Activated CD8-positive, alpha-beta memory T cell treated with anti-CD3 and anti-CD28 coated beads, Interleukin-2, amount 10 ng/mL, durations not matched to agents 7 days and 5 days (primary cell): ENCODE data around the gene NUDT1. TPM values are rescaled to one million over a fixed set of nuclear protein-coding genes. Genes with fewer than 3 reads are reported as not detected.

Experiments
- ATAC-seq: fragments of 150-1000 bp; cut with Tn5 transposase; one replicate; pipeline ENCODE4 v1.10.0; 2021; ENCODE audit warnings: moderate library complexity
- CTCF ChIA-PET: fragments of 350-600 bp; sonication (Branson Sonifier 250); formaldehyde crosslinking; loops from one replicate; lab custom pipeline; 2021; ENCODE audit warnings: antibody characterized with exemption; lab: Charles Lee
- DNase-seq: peaks from one replicate; pipeline ENCODE4 v3.0.0-alpha.2; 2020
- H3K27ac Mint-ChIP-seq: one replicate; pipeline ENCODE4 v1.8.0; 2021; ENCODE audit warnings: mild to moderate bottlenecking, mixed read lengths
- H3K27me3 Mint-ChIP-seq: one replicate; pipeline ENCODE4 v1.8.0; 2021; ENCODE audit warnings: mixed read lengths
- H3K36me3 Mint-ChIP-seq: one replicate; pipeline ENCODE4 v1.8.0; 2021; ENCODE audit warnings: mild to moderate bottlenecking, mixed read lengths
- H3K4me1 Mint-ChIP-seq: one replicate; pipeline ENCODE4 v1.8.0; 2021; ENCODE audit warnings: mixed read lengths
- H3K4me3 Mint-ChIP-seq: one replicate; pipeline ENCODE4 v1.8.0; 2021; ENCODE audit warnings: mild to moderate bottlenecking, moderate library complexity, mixed read lengths
- H3K9me3 Mint-ChIP-seq: one replicate; pipeline ENCODE4 v1.8.0; 2022; ENCODE audit warnings: low read depth, mixed read lengths
- total RNA-seq, 2 experiments: library from RNA; stranded (reverse); gene quantifications; one replicate each; pipeline ENCODE4 v1.2.3, GENCODE V29; 2021

The NUDT1 gene
- total RNA-seq = 100 to 1,000 TPM in 1 of 2 experiments, 10 to 100 TPM in 1; 85.7 to 105 TPM

DNA sequence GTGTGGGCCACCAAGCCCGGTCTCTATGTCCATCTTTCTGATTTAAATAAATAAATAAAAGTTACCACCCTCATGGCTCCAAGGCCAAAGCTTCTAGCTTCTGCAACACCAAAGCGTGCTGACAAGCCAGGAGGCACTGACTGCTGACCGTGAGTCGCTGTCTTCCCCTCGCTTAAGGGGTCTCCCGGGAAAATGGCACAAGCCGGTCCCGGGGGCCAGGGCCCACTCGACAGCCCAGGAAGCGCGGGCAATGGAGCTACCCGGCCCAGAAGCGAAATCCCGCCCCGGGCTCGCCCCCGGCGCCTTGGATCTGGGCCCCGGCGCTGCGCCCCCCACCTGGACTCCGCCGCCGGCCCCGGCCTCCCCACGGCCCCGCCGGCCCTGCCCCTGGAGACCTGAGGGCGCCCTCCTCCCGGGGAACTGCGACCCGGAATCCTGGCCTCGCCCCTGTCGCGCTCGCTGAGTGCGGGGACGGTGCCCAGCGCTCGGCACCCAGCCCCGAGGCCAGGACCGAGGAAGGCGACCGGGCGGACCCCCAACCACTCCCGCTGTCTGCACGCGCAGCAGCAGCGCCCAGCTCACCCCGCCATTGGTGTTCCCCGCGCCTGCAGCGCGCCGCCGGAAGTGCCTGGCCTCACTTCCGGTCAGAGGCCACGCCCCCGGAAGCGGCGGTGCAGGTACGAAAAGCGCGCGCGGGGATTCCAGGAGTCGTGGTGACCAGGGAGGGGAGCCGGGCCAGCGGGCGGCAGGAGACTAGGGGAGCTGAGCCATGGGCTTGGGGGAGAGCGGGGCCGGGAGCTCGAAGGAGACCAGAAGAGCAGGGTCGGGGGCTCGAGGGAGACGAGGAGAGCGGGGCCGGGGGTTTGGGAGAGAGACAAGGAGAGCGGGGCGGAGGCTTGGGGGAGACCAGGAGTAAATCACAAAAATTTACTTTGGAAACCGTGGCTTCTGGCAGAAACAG, at the start of gene NUDT1, which contains the start of gene MRM2:
TSS of gene NUDT1 (plus strand) at position 647 of the 961 bp plus-strand sequence. CDS start 2,349 bp downstream, outside the sequence.
TSS of gene MRM2 (minus strand) at position 626 of the 961 bp plus-strand sequence. CDS start at position 590, 36 bp downstream.
- CTCF ChIA-PET = interaction anchor here (1.2 to 1.9 kb wide), 4 partner anchors 10 to 106 kb away, joined by 3 to 9 read pairs (median 4); partner anchors contain the start of gene MAD1L1
- Mint-ChIP-seq H3K36me3 (peaks cover 21% of the 10 kb centered on the region), H3K27me3 (no peaks in the 10 kb centered on the region)

DNA sequence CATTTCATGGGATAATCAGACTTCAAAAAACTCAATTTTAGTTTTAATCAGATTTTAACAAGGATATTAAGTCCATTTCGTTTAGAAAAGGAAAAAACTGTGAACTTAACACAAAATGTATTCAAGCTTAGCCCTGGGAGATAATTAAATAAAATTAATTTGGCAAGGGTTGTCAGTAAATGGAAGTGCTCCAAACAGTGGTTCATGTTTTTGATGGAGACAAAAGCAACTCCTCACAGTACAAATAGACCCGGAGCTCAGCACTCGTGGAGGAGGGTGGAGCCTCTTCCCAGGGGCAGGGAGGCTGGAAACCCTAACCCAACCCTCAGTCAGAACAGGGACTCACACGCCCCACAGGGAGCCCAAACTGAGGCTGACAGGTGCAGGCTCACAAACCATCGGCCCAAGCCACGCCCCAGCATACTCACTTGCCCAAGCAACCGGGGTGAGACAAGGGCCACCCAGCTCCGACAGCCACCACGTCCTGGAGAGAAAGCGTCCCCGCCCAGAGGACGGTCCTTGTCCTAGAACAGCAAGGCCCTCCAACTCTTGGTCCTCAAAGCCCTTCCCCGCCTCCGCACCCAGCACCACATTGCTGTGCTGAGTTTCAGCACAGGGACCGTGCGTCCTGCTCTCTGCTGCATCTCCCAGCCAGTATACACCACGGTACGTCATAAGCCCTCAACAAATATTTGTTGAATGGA, 49.0 kb upstream of the NUDT1 start:
- Mint-ChIP-seq H3K36me3 (peaks cover 41% of the 10 kb centered on the region), H3K9me3 (no peaks in the 10 kb centered on the region), H3K27me3 (no peaks in the 10 kb centered on the region), H3K4me3 (no peak overlapping the region), H3K4me1 (no peaks in the 10 kb centered on the region), H3K27ac (no peak overlapping the region)
- CTCF ChIA-PET = interaction anchor here (1.4 kb wide), 1 partner anchor 16 kb away, joined by 3 read pairs; no protein-coding TSS in a partner anchor
- ATAC-seq = no peak
- DNase-seq = no peak

More for the DNA sequence above, at the start of gene NUDT1, which contains the start of gene MRM2:
- Mint-ChIP-seq H3K4me1 (peaks cover 30% of the 10 kb centered on the region), H3K27ac (peak within 1 kb of the TSS; percentile 92), H3K4me3 (peak within 1 kb of the TSS; percentile 91), H3K9me3 (no peaks in the 10 kb centered on the region)
- DNase-seq = peak; percentile 81
- peak; percentile 93 for ATAC-seq

DNA sequence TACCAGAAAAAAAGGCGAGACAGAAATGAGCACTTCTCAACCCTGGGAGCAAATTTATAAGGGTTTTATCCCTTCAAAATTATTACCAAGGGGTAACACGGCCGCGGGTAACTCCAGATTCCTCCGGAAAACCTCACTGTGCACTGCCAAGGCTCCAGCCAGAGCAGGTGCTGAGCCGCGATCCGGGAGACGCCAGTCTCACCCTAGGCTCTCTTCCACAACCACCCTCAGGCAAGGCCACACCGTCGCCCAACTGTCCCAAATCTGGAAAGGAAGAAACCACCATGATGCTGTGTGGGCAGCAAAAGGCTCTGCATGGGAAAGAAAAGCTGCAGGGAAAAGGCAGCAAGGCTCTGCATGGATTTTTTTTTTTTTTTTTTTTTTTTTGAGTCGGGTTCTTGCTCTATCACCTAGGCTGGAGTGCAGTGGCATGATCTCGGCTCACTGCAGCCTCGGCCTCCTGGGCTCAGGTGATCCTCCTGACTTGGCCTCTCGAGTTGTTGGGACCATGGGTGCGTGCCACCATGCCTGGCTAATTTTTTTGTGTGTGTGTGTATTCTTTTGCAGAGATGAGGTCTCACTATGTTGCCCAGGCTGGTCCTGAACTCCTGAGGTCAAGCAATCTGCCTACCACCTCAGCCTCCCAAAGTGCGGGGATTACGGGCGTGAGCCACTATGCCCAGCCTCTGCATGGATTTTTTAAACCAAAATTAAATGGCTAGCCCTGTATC, 48.3 kb upstream of the NUDT1 start:
- ATAC-seq (no peak), DNase-seq (no peak)
- no peak overlapping the region for H3K4me3 Mint-ChIP-seq
- no peaks in the 10 kb centered on the region for H3K9me3 Mint-ChIP-seq
- no peaks in the 10 kb centered on the region for H3K27me3 Mint-ChIP-seq
- no peaks in the 10 kb centered on the region for H3K4me1 Mint-ChIP-seq
- peaks cover 41% of the 10 kb centered on the region for H3K36me3 Mint-ChIP-seq
- CTCF ChIA-PET = interaction anchor here (1.3 kb wide), 1 partner anchor 453 kb away, joined by 3 read pairs; no protein-coding TSS in a partner anchor
- no peak overlapping the region for H3K27ac Mint-ChIP-seq

DNA sequence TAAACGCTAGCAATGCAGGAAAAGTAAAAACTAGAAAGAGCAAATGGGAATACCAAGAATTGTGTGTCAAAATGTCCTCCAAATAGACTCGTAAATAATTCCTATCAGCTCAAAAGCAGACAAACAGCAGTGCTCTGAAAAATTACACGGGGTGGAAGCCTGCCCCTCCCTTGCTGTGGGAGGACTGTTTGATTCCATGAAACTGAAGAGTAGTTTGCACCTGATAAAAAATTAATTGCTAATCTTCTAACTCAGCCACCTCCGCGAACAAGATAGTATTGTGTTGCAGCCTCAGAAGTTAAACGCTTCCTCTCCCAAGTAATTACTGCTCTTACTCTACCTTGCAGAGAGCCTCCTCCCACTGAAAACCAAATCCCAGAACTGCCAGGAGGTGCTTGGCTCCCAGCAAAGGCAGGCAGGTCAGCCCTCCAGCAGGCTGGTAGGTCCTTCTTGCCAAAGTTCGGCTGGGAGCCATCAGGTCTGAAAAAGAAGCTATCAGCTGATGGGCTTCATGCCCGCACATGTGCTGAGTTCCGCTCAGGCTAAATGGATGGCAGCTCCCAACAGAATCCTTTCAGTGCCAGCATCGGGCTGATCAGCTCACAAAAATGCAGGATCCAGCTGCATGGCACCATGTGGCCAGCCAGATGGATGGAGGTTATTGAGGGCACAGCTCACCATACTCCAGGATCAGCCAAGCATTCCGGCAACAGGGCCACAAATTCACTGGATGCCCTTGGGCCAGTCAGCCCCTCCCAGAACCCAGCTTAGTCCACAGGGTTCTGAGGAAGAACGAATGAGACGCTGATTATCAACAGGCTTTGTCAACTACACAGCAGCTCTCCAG, 46.4 kb upstream of the NUDT1 start:
- DNase-seq = no peak
- H3K9me3 Mint-ChIP-seq = no peaks in the 10 kb centered on the region
- H3K4me1 Mint-ChIP-seq = no peaks in the 10 kb centered on the region
- H3K27ac Mint-ChIP-seq = no peak overlapping the region
- ATAC-seq = no peak
- peaks cover 30% of the 10 kb centered on the region for H3K36me3 Mint-ChIP-seq
- no peaks in the 10 kb centered on the region for H3K27me3 Mint-ChIP-seq
- CTCF ChIA-PET = interaction anchor here (0.6 to 1.4 kb wide), 7 partner anchors 8 to 152 kb away, joined by 3 to 5 read pairs (median 4); no protein-coding TSS in a partner anchor
- H3K4me3 Mint-ChIP-seq = no peak overlapping the region

DNA sequence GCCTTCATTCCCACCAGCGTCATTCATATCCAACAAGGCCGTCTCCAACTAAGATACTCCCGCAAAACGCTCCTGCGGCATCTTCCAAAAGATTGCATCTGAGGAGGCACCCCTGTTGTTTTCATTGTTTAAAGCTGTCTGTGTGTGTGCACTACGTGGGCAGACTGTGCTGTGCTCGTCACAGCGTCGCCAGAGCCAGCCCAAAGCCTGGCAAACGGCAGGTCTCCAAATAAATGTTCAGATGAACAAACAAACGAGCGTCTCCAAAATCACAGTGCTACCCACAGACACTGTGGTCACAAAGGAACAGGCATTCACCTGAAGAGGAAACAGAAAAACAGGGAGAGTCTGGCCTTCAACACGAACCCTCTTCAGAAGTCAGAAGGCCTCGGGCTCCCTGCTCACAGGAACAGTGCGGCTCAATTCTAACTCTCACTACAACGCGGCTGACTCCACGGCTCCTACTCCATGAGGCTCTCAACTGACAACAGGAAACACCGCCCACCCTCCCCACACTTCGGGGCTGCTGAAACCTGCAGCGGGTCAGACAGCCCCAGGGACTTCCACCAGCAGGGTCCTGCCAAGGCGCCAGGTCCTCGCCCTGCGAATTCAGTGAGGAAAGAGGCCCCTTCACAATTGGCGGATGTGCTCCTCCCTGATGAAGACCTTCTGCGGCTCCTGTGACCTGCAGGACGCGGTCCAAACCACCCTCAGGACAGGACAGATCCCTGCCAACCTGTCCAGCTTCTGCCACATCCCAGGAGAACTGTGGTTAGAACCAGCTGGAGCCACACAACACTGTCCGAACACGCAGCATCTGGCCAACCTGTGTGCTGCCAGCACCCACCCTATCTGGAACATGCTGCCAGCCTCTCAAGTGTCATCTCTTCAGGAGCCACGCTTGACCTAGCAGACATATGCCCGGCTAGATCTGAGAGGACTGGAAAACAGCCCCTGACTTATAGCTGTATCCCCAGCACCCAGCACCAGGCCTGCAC, 45.3 kb upstream of the NUDT1 start:
- no peaks in the 10 kb centered on the region for H3K4me1 Mint-ChIP-seq
- DNase-seq (no peak), ATAC-seq (no peak)
- H3K9me3 Mint-ChIP-seq = no peaks in the 10 kb centered on the region
- CTCF ChIA-PET = interaction anchor here (0.6 kb wide), 1 partner anchor 22 kb away, joined by 4 read pairs; no protein-coding TSS in a partner anchor
- H3K4me3 Mint-ChIP-seq = no peak overlapping the region
- H3K36me3 Mint-ChIP-seq = peaks cover 27% of the 10 kb centered on the region
- H3K27ac Mint-ChIP-seq = no peak overlapping the region
- no peaks in the 10 kb centered on the region for H3K27me3 Mint-ChIP-seq

DNA sequence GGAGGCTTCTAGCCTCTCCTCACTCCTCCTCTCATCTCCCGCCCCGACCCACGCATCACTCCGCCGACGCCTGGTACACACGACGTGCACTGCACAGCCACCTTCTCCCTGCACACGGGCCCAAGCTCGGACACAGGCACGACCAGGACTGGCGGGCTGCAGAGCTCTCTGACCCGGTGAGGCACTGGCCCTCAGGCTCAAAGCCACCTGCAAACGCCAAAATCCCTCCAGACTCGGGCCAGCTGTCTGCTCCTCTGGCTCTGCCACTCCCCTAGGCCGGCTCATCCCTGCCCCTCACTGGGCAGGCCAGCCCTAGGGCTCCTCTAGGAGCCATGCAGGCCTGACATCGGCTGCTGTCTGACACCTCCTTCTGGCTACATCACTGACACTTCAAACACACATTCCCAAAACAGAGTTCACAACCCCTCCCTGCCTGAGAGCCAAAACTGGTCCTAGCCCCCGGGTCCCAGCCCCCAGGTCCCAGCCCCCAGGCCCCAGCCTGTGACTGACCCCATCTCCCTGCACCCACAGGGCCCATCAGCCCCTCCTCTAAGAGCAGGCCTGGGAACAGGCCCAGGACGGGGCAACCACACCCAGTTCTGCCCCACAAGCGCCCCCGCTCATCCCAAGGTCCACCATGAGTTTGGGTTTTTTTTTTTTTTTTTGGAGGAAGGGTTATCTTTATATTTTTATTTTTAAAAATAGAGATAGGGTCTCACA, 44.4 kb upstream of the NUDT1 start:
- no peaks in the 10 kb centered on the region for H3K4me1 Mint-ChIP-seq
- no peaks in the 10 kb centered on the region for H3K9me3 Mint-ChIP-seq
- H3K27me3 Mint-ChIP-seq = no peaks in the 10 kb centered on the region
- peaks cover 25% of the 10 kb centered on the region for H3K36me3 Mint-ChIP-seq
- H3K27ac Mint-ChIP-seq = no peak overlapping the region
- no peak for DNase-seq
- ATAC-seq = no peak
- H3K4me3 Mint-ChIP-seq = no peak overlapping the region
- CTCF ChIA-PET = no interaction called here

DNA sequence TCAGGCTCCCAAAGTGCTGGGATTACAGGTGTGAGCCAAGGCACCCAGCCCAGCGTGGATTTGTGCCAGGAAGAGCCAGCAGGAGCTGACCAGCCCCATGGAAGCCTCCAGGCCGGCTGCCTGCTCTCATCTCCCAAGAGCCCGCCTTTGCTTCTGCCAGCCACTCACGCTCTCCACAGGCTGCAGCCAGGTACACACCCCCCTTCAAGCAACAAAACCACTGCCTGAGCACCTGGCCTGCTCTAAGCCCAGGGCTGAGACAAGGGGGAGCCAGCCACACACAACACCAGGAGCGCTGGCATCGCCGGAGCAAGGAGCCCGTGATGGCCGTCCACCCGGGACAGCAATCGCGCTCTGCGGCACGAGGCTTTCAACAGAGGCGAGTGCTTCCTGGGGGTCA, 43.8 kb upstream of the NUDT1 start:
- Mint-ChIP-seq H3K27ac (no peak overlapping the region), H3K27me3 (no peaks in the 10 kb centered on the region), H3K4me1 (no peaks in the 10 kb centered on the region), H3K4me3 (no peak overlapping the region), H3K9me3 (no peaks in the 10 kb centered on the region), H3K36me3 (peaks cover 25% of the 10 kb centered on the region)
- ATAC-seq (no peak), DNase-seq (no peak)
- CTCF ChIA-PET = no interaction called here

DNA sequence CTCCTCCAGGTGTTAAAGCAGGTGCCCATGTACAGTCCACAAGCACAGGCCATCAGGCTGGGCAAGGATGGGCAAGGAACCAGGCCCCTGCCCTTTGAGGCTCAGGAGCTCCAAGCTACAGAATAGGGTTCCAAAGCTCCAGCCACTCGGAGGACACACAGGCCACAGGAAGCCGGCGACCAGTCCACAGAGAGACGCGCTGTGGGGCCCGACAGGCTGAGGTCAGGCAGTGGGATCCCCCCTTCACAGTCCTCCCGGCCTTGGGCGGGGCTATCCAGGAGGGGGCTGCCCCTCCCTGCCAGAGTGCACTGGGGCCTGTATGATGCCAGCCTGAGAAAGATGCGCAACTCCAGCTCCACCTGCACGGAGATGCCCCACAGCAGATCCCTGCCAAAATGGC, 43.3 kb upstream of the NUDT1 start:
- H3K4me3 Mint-ChIP-seq = no peak overlapping the region
- no peaks in the 10 kb centered on the region for H3K9me3 Mint-ChIP-seq
- CTCF ChIA-PET = no interaction called here

DNA sequence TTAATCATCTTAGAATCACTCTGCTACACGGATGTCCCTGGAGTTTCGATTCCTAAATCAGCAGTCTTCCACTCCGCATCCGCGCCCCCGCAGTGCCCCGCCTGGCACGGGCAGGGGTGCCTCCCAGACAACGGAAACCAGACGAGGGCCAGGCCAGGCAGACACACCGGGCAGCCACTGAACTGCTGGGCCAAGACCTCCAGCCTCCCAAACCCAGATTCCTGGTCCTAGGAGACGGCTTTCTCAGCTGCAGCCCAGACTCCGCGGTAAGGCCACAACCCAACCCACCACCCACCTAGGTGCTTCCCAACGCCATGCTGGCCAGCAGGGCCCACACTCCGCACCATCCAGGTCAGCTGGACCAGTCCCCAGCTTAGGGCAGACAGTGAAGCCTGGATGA, 42.5 kb upstream of the NUDT1 start:
- CTCF ChIA-PET = interaction anchor here (0.6 kb wide), 1 partner anchor 558 kb away, joined by 3 read pairs; no protein-coding TSS in a partner anchor
- H3K9me3 Mint-ChIP-seq = no peaks in the 10 kb centered on the region
- H3K4me3 Mint-ChIP-seq = no peak overlapping the region
- no peaks in the 10 kb centered on the region for H3K4me1 Mint-ChIP-seq
- DNase-seq (no peak), ATAC-seq (no peak)
- H3K27ac Mint-ChIP-seq = no peak overlapping the region
- H3K27me3 Mint-ChIP-seq = no peaks in the 10 kb centered on the region
- H3K36me3 Mint-ChIP-seq = peaks cover 24% of the 10 kb centered on the region

More for the DNA sequence above, 43.3 kb upstream of the NUDT1 start:
- DNase-seq (no peak), ATAC-seq (no peak)
- Mint-ChIP-seq H3K36me3 (peaks cover 25% of the 10 kb centered on the region), H3K27ac (no peak overlapping the region), H3K27me3 (no peaks in the 10 kb centered on the region), H3K4me1 (no peaks in the 10 kb centered on the region)

DNA sequence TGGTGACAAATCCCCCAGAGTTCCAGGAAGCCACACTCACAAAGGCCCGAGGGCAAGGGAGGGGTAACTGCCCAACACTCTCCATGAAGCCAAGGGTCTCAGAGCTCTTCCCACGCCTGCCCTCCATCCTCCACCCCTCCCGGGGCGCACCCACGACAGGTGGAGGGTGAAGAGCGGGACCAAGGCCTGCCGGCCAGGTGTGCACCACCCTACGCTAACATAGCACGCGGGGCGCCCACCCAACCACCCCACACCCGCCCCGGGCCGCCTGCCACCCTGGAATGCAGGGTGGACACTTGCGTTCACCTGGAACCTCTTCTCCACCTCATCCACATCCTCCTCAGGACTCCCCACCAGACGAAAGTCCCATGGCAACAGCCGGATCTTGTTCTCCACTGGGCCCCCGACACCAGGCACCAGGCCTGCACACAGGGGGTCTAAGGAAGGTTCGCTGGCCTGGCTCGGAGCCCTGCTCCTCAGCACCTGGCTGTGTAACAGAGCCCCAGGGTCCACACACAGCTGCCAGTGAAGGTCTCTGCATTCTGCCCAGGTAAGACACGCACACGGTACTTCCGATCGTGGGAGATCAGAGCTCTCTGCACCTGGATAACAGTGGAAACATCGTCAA, 42.0 kb upstream of the NUDT1 start:
- Mint-ChIP-seq H3K4me1 (no peaks in the 10 kb centered on the region), H3K27me3 (no peaks in the 10 kb centered on the region), H3K36me3 (peaks cover 23% of the 10 kb centered on the region), H3K4me3 (no peak overlapping the region), H3K9me3 (no peaks in the 10 kb centered on the region), H3K27ac (no peak overlapping the region)
- no peak for DNase-seq
- CTCF ChIA-PET = no interaction called here
- no peak for ATAC-seq
